Thyroid gland (tissue), 4 donors: Measurements from ENCODE around the gene LDAH.

Source experiments
- POLR2A ChIP-seq, 2 donors: fragments of 450-650 bp; IDR thresholded peaks; one replicate each; pipeline ENCODE4 v1.6.1; 2017; ENCODE audit warnings: antibody characterized with exemption in 2 of 2, mild to moderate bottlenecking in 2 of 2, moderate library complexity in 1 of 2
- TF ChIP-seq, protein P1 (sequence below), 6 experiments: fragments of 200-600 bp in 3 of 6; fragments of 450-650 bp in 3 of 6; sonication (generic) in 3 of 6; IDR thresholded peaks; one replicate each; pipeline ENCODE4 v1.5.1; 2016 to 2019; ENCODE audit warnings: antibody characterized with exemption in 6 of 6, mild to moderate bottlenecking in 2 of 6, inconsistent platforms in 1 of 6, moderate library complexity in 1 of 6

DNA sequence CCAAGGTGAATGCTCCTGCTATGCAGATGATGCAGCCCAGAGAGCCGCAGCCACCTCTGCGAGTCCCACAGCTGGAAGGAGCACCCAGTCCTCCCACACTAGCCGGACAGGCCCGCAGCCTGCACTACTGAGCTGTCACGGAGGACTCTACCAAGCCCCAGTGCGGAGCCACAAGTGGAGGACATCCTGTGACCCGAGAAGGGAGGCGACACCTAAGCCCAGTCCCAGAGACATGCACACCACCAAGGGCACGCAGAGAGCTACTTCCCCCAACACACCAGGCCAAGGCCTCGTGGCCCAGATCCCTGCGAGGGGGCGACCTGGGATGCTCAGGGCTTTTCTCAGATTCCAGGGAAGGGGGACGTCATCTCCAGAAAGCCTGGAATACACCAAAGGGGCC lies 184.9 kb downstream of the LDAH start:
- TF ChIP-seq, protein P1, sequence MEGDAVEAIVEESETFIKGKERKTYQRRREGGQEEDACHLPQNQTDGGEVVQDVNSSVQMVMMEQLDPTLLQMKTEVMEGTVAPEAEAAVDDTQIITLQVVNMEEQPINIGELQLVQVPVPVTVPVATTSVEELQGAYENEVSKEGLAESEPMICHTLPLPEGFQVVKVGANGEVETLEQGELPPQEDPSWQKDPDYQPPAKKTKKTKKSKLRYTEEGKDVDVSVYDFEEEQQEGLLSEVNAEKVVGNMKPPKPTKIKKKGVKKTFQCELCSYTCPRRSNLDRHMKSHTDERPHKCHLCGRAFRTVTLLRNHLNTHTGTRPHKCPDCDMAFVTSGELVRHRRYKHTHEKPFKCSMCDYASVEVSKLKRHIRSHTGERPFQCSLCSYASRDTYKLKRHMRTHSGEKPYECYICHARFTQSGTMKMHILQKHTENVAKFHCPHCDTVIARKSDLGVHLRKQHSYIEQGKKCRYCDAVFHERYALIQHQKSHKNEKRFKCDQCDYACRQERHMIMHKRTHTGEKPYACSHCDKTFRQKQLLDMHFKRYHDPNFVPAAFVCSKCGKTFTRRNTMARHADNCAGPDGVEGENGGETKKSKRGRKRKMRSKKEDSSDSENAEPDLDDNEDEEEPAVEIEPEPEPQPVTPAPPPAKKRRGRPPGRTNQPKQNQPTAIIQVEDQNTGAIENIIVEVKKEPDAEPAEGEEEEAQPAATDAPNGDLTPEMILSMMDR (IDR thresholded peaks at IDR 0.05) = no peak
- no peak for TF ChIP-seq POLR2A (IDR thresholded peaks at IDR 0.05)
